ENCODE data around the gene C1QL4.
"Not testable (repeated sequence)": the region's sequence is repeated elsewhere in the genome, so short reads cannot be mapped to it uniquely, and the experiment has no call there.

C1QL4 gene

GRCh38 chr12:49332891-49333371 lies 4.1 kb downstream of the C1QL4 start:
- no peak for DNase-seq

- no peak for DNase-seq
Observed at GRCh38 chr12:49332441-49332861, 4.5 kb downstream of the C1QL4 start.

GRCh38 chr12:49331380-49332222 lies 5.4 kb downstream of the C1QL4 start:
- no peak for DNase-seq

GRCh38 chr12:49330631-49331379 lies 6.2 kb downstream of the C1QL4 start:
- no peak for DNase-seq

GRCh38 chr12:49330032-49330619 lies 6.9 kb downstream of the C1QL4 start:
- DNase-seq: no peak

GRCh38 chr12:49328816-49329215 lies 8.2 kb downstream of the C1QL4 start:
- no peak for DNase-seq

- no peak for DNase-seq
Observed at GRCh38 chr12:49327887-49328286, 9.1 kb downstream of the C1QL4 start.

- no peak for DNase-seq
Observed at GRCh38 chr12:49327368-49327767, 9.6 kb downstream of the C1QL4 start.

GRCh38 chr12:49325606-49326005 lies 11.4 kb downstream of the C1QL4 start:
- DNase-seq: no peak

- DNase-seq: no peak
Observed at GRCh38 chr12:49323524-49324097, 13.4 kb downstream of the C1QL4 start.

- DNase-seq: peak; percentile 97
Observed at GRCh38 chr12:49322708-49323523, 14.1 kb downstream of the C1QL4 start, which contains the start of gene TROAP. TROAP (plus strand) TSS chr12:49323255; CDS start chr12:49323609, 354 bp downstream.

GRCh38 chr12:49322367-49322707 lies 14.7 kb downstream of the C1QL4 start:
- no peak for DNase-seq

- not testable (repeated sequence) for DNase-seq
Observed at GRCh38 chr12:49320411-49321103, 16.4 kb downstream of the C1QL4 start.

- DNase-seq: not testable (repeated sequence)
Observed at GRCh38 chr12:49317118-49317517, 19.9 kb downstream of the C1QL4 start.

GRCh38 chr12:49314811-49315210 lies 22.2 kb downstream of the C1QL4 start:
- DNase-seq: no peak

GRCh38 chr12:49310451-49311000 lies 26.5 kb downstream of the C1QL4 start:
- DNase-seq: not testable (repeated sequence)

- no peak for DNase-seq
Observed at GRCh38 chr12:49309386-49309785, 27.6 kb downstream of the C1QL4 start.

- DNase-seq: no peak
Observed at GRCh38 chr12:49305762-49306510, 31.1 kb downstream of the C1QL4 start.

GRCh38 chr12:49304161-49304560 lies 32.8 kb downstream of the C1QL4 start:
- no peak for DNase-seq

- DNase-seq: no peak
Observed at GRCh38 chr12:49301760-49302159, 35.2 kb downstream of the C1QL4 start.

- DNase-seq: no peak
Observed at GRCh38 chr12:49298160-49298559, 38.8 kb downstream of the C1QL4 start.

Data from NCI-H2107 (cell line).